Duodenal mucosa (tissue), 2 donors: ENCODE measurements around the gene ZNF500.

ENCODE experiments used
- H3K27ac ChIP-seq: one replicate; pipeline ENCODE4 v1.7.0; 2013; ENCODE audit warnings: low read depth, low read length
- H3K27me3 ChIP-seq, 2 donors: one replicate each; pipeline ENCODE4 v1.7.0; 2013; ENCODE audit warnings: low read length in 2 of 2, control low read depth in 1 of 2; ENCODE audit not compliant: insufficient read depth in 2 of 2, control insufficient read depth in 1 of 2
- H3K36me3 ChIP-seq, 2 donors: one replicate each; pipeline ENCODE4 v1.7.0; 2013; ENCODE audit warnings: low read length in 2 of 2, control low read depth in 1 of 2; ENCODE audit not compliant: insufficient read depth in 2 of 2, control insufficient read depth in 1 of 2
- H3K4me1 ChIP-seq, 2 donors: one replicate each; pipeline ENCODE4 v1.7.0; 2013; ENCODE audit warnings: low read length in 2 of 2, control low read depth in 1 of 2; ENCODE audit not compliant: insufficient read depth in 2 of 2, control insufficient read depth in 1 of 2
- H3K4me3 ChIP-seq, 2 donors: one replicate each; pipeline ENCODE4 v1.7.0; 2013; ENCODE audit warnings: low read length in 2 of 2, low read depth in 1 of 2
- H3K9ac ChIP-seq, 2 donors: one replicate each; pipeline ENCODE4 v1.7.0; 2013; ENCODE audit warnings: low read length in 2 of 2, low read depth in 1 of 2
- H3K9me3 ChIP-seq, 2 donors: one replicate each; pipeline ENCODE4 v1.7.0; 2013; ENCODE audit warnings: low read length in 2 of 2, control low read depth in 1 of 2; ENCODE audit not compliant: control insufficient read depth in 1 of 2

ZNF500 gene

DNA sequence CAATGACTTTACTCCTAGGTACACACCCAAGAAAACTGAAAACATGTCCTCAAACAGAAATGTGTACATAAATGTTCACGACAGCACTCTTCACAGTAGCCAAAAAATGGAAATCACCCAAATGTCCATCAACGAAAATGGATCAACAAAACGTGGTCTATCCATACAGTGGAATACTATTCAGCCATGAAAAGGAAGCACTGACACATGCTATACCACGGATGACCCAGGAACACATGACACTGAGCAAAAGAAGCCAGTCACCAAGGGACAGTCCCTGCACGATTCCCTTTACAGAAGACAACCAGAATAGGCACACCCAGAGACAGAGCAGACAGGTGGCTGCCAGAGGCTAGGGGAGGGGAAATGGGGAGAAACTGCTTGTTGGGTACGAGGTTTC lies 11.3 kb downstream of the ZNF500 start:
- H3K27ac ChIP-seq = no peak overlapping the region
- H3K36me3 ChIP-seq = peaks cover 44 to 76% of the 10 kb centered on the region in 2 donors
- no peaks in the 10 kb centered on the region for H3K27me3 ChIP-seq
- H3K4me1 ChIP-seq = no peaks in the 10 kb centered on the region
- no peak overlapping the region for H3K9ac ChIP-seq
- H3K4me3 ChIP-seq = no peak overlapping the region
- H3K9me3 ChIP-seq = peaks cover 0 to 4% of the 10 kb centered on the region in 2 donors

DNA sequence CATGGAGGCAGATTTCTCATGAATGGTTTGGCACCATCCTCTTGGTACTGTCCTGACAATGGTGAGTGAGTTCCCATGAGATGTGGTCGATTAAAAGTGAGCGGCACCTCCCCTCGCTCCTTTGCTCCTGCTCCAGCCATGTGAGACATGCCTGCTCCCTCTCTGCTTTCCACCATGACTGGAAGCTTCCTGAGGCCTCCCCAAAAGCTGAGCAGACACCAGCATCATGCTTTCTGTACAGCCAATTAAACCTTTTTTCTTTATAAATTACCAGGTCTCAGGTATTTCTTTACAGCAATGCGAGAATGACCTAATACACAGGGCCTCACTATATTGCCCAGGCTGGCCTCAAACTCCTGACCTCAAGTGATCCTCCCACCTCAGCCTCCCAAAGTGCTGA lies 12.1 kb downstream of the ZNF500 start:
- peaks cover 0 to 4% of the 10 kb centered on the region in 2 donors for H3K9me3 ChIP-seq
- H3K9ac ChIP-seq = no peak overlapping the region
- H3K27me3 ChIP-seq = no peaks in the 10 kb centered on the region
- no peaks in the 10 kb centered on the region for H3K4me1 ChIP-seq
- no peak overlapping the region for H3K4me3 ChIP-seq
- H3K27ac ChIP-seq = no peak overlapping the region
- H3K36me3 ChIP-seq = peaks cover 39 to 68% of the 10 kb centered on the region in 2 donors

DNA sequence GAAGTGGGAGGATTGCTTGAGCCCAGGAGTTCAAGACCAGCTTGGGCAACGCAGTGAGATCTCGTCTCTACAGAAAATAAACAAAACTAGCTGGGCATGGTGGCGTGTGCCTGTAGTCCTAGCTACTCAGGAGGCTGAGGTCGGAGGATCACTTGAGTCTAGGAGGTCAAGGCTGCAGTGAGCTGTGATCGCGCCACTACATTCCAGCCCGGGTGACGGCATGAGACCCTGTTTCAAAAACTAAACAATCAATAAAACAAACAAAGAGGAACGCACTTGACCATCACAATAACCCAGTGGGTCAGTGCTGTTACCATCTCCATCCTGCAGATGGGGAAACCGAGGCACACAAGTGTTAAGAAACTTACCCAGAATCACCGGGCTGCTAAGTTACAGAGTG lies 13.7 kb downstream of the ZNF500 start:
- no peaks in the 10 kb centered on the region for H3K4me1 ChIP-seq
- H3K9ac ChIP-seq = no peak overlapping the region
- peaks cover 28 to 52% of the 10 kb centered on the region in 2 donors for H3K36me3 ChIP-seq
- H3K27ac ChIP-seq = no peak overlapping the region
- no peaks in the 10 kb centered on the region for H3K27me3 ChIP-seq
- H3K9me3 ChIP-seq = peaks cover 0 to 4% of the 10 kb centered on the region in 2 donors
- no peak overlapping the region for H3K4me3 ChIP-seq

DNA sequence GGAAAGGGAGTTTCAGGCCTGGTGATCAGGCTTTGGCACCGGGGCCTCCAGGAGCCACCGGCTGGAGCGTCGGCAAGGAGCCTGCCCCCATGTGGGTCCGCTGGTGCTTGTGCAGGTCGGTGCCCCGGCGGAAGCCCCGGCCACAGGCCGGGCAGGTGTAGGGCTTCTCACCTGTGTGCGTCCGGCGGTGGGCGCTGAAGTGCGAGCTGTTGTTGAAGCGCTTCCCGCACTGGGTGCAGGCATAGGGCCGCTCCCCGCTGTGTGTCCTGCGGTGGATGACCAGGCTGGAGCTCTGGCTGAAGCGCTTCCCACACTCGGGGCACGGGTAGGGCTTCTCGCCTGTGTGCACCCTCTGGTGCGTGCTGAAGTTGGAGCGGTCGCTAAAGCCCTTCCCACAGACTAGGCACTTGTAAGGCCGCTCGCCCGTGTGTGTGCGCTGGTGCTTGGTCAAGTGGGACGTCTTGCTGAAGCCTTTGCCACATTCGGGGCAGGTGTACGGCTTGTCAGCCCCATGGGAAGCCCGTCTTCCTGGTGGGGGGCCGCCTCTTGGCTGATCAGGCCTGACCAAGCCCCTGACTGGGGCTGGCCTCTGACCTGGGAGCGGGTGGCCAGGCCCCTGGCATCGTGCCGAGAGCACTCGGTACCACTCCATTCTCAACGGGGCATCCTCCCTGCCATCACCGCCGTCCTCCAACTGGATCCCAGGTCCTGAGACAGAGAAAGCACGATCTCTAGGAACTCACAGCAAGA lies 14.4 kb downstream of the ZNF500 start:
- H3K36me3 ChIP-seq = peaks cover 25 to 48% of the 10 kb centered on the region in 2 donors
- H3K27ac ChIP-seq = no peak overlapping the region
- no peaks in the 10 kb centered on the region for H3K27me3 ChIP-seq
- no peaks in the 10 kb centered on the region for H3K4me1 ChIP-seq
- H3K9ac ChIP-seq = no peak overlapping the region
- H3K4me3 ChIP-seq = no peak overlapping the region
- peaks cover 0 to 4% of the 10 kb centered on the region in 2 donors for H3K9me3 ChIP-seq

DNA sequence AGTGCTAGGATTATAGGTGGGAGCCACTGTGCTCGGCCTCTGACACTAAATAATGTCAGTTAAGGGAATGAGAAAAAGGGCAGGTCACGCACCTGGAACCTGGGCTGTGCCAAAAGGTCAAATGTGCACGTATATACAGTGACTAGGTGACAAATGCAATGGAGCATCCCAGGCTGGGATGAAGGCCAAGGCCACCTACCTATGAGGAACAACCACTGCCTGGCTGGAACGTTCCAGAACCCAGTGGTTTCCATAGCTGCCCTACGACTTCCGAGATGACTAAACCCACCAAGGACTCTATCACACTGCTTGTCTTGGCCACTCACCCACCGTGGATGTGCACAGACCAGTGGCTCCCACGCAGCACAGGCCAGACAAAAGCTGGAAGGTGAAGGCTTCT lies 16.1 kb downstream of the ZNF500 start:
- no peaks in the 10 kb centered on the region for H3K4me1 ChIP-seq
- H3K9me3 ChIP-seq = peaks cover 0 to 3% of the 10 kb centered on the region in 2 donors
- no peaks in the 10 kb centered on the region for H3K27me3 ChIP-seq
- no peak overlapping the region for H3K4me3 ChIP-seq
- H3K36me3 ChIP-seq = peaks cover 24 to 47% of the 10 kb centered on the region in 2 donors
- no peak overlapping the region for H3K27ac ChIP-seq
- H3K9ac ChIP-seq = no peak overlapping the region

DNA sequence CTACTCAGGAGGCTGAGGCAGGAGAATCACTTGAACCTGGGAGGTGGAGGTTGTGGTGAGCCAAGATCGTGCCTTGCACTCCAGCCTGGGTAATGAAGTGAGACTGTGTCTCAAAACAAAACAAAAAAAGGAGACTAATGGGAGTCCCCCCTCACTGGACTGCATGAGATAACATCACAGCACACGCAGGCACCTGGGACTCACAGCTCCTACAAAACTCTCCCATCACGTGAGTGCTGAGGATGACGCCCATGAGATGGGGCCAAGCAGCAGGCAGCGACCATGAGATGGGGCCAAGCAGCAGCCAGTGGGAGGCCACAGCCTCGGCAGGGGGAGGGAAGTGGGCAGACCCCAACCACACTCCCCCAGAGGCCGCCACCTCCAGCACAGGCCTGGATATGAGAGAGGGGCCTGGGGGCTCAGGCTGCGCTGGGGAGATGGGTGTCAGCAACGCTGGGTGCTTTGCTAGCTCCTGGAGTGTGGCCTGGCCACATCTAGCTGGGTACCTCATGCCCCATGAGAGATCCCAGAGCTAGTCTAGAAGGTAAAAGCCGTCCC lies 17.2 kb downstream of the ZNF500 start:
- H3K27me3 ChIP-seq = no peaks in the 10 kb centered on the region
- H3K9me3 ChIP-seq = no peaks in the 10 kb centered on the region
- H3K27ac ChIP-seq = no peak overlapping the region
- H3K36me3 ChIP-seq = peaks cover 17 to 38% of the 10 kb centered on the region in 2 donors
- H3K9ac ChIP-seq = no peak overlapping the region
- H3K4me1 ChIP-seq = no peaks in the 10 kb centered on the region
- no peak overlapping the region for H3K4me3 ChIP-seq

DNA sequence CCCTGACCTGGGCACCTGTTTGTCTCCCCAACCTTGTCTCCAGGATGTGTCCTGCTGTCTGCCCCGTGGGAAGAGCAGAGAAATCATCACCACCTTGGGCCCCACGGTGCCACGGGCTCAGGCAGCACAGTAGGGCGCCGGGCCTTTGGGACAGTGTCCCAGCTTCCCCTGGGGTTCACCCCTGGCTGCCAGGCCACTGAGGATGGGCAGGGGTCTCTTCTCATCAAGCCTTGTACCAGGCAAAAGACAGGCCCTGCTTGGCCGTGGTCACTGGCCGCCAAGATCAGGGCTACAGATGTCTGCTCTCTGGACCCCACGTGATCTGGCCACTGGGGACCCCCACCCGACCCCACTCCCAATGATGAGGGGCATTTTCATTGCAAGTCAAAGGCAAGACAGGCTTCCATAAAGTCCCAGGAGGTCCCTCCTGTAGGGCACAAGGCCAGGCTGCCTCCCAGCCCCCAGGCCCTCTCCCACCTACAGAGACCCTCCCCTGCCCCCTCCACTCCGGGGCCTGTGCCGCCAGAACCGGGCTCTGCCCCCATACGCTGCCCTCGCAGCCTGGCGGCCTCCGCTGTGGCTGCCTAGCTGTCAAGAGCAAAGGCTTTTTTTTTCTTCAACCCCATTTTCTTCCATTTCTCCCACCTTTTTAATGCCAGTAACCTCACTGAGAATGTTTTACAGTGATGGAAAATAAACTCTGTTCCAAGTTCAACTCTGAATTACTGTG lies 18.1 kb downstream of the ZNF500 start:
- Histone ChIP-seq H3K4me1 (no peaks in the 10 kb centered on the region), H3K4me3 (no peak overlapping the region), H3K9ac (no peak overlapping the region), H3K27ac (no peak overlapping the region), H3K9me3 (no peaks in the 10 kb centered on the region), H3K27me3 (no peaks in the 10 kb centered on the region), H3K36me3 (peaks cover 13 to 32% of the 10 kb centered on the region in 2 donors)

DNA sequence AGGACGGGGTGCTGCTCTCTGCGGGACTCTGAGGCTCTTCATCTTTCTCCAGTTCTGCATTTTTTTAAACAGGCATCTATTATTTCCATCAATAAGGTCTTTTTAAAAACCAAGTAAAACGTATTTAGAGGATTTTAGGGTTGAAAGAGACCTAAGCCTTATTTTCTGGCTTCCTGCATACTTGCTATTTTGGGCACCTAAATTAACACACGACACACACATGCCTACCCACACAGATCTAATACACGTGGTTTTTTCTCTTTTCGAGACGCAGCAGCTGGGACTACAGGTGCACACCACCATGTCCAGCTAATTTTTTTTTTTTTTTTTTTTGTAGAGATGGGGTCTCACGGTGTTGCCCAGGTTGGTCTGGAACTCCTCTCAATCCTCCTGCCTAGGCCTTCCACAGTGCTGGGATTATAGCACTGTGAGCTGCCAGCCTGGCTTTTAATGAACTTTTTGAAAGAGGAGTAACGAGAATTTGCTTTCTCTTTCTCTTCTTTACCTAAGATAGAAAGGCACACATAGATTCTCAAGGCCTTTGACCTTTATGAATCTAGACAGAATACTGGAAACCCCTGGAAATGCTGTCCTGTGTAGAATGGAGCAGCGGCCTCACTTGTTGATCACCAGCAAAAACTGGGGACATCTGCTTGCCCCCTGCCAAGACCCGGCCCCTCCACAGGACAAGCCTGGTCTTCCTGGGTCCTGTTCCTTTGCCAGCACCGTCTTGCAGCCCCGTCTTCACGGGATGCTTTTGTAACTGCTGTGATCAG lies 18.9 kb downstream of the ZNF500 start:
- H3K9me3 ChIP-seq = no peaks in the 10 kb centered on the region
- no peak overlapping the region for H3K4me3 ChIP-seq
- no peak overlapping the region for H3K9ac ChIP-seq
- no peaks in the 10 kb centered on the region for H3K27me3 ChIP-seq
- H3K36me3 ChIP-seq = peaks cover 8 to 24% of the 10 kb centered on the region in 2 donors
- no peak overlapping the region for H3K27ac ChIP-seq
- peaks cover 3% of the 10 kb centered on the region in 2 donors for H3K4me1 ChIP-seq

DNA sequence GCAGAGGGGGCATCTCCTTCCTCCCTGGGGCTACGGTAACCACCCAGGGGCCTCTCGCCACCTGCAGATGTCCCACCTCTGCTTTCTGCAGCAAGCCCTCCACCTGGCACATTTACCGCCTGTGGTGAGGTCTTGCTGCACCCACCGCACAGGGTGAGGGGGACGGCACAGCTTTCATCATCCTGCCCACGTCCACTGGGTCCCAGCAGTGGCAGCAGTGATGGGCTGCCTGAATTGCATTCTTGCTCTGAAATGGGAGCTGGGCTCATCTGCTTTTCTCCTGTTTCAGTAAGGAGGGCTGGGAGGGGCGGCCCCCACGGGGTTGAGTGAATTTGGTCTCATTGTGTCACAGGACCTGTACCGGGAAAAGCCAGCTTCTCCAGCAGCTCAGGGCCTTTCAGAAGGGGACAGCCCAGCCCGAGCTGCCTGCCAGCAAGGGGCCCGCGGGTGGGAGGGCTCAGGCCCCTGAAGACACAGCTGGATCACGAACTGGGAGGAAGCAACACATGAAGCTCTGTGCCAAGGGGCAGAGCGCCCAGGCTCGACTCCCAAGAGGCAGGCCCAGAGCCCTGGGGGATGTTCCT lies 19.9 kb downstream of the ZNF500 start:
- H3K9ac ChIP-seq = no peak overlapping the region
- H3K27me3 ChIP-seq = no peaks in the 10 kb centered on the region
- H3K9me3 ChIP-seq = no peaks in the 10 kb centered on the region
- H3K4me3 ChIP-seq = no peak overlapping the region
- H3K4me1 ChIP-seq = peaks cover 6 to 7% of the 10 kb centered on the region in 2 donors
- H3K36me3 ChIP-seq = peaks cover 5 to 14% of the 10 kb centered on the region in 2 donors
- H3K27ac ChIP-seq = no peak overlapping the region
